Endometrial microvascular endothelial cells (primary cell): Measurements from ENCODE around the gene ERAP2. TPM values are rescaled to one million over a fixed set of nuclear protein-coding genes. Genes with fewer than 3 reads are reported as not detected.
"Not testable (repeated sequence)": the region's sequence is repeated elsewhere in the genome, so short reads cannot be mapped to it uniquely, and the experiment has no call there.

ENCODE experiments used
- in situ Hi-C: cut with HindIII; loops from 2 replicates; pipeline ENCODE4 v1.10.0; 2017; ENCODE audit warnings: low sequenced_read_pairs, low pct_unique_long_range_greater_than_20kb; ENCODE audit errors: inconsistent ontology term
- total RNA-seq: library from RNA; depleted of rRNA; stranded (reverse); fragments of >200 nt; gene quantifications from one replicate; pipeline ENCODE4 v1.2.3, GENCODE V29; 2015; ENCODE audit errors: inconsistent ontology term

ERAP2 gene
- total RNA-seq, 1 donor from 2014 or later = 12.5 TPM

GRCh38 chr5:96922499-96923244, 46.4 kb downstream of the ERAP2 start:
- in situ Hi-C loops = no loop called here

- in situ Hi-C loops = no loop called here
Observed at GRCh38 chr5:96924016-96924443, 47.7 kb downstream of the ERAP2 start.

- in situ Hi-C loops = no loop called here
Observed at GRCh38 chr5:96926276-96926675, 50.0 kb downstream of the ERAP2 start.

GRCh38 chr5:96927008-96927407, 50.7 kb downstream of the ERAP2 start:
- in situ Hi-C loops = no loop called here

GRCh38 chr5:96928931-96929708, 52.8 kb downstream of the ERAP2 start:
- in situ Hi-C loops = no loop called here

- in situ Hi-C loops = no loop called here
Observed at GRCh38 chr5:96930058-96930457, 53.8 kb downstream of the ERAP2 start.

GRCh38 chr5:96930589-96930988, 54.3 kb downstream of the ERAP2 start:
- in situ Hi-C loops = no loop called here

- in situ Hi-C loops = not testable (repeated sequence)
Observed at GRCh38 chr5:96931037-96931436, 54.7 kb downstream of the ERAP2 start.

- in situ Hi-C loops = no loop called here
Observed at GRCh38 chr5:96931605-96932004, 55.3 kb downstream of the ERAP2 start.

GRCh38 chr5:96932026-96932425, 55.7 kb downstream of the ERAP2 start:
- in situ Hi-C loops = no loop called here

- in situ Hi-C loops = no loop called here
Observed at GRCh38 chr5:96933764-96934707, 57.7 kb downstream of the ERAP2 start.

- in situ Hi-C loops = no loop called here
Observed at GRCh38 chr5:96934708-96935558, 58.6 kb downstream of the ERAP2 start.

GRCh38 chr5:96935559-96936430, 59.5 kb downstream of the ERAP2 start, which contains the start of gene LNPEP:
LNPEP (plus strand) TSS chr5:96936080; CDS start chr5:96936156, 76 bp downstream.
- in situ Hi-C loops = no loop called here

- in situ Hi-C loops = no loop called here
Observed at GRCh38 chr5:96936431-96937320, 60.4 kb downstream of the ERAP2 start.

GRCh38 chr5:96940586-96940985, 64.3 kb downstream of the ERAP2 start:
- in situ Hi-C loops = no loop called here

GRCh38 chr5:96941140-96941539, 64.8 kb downstream of the ERAP2 start:
- in situ Hi-C loops = no loop called here
